A549 (cell line): Measurements from ENCODE around the gene PRICKLE1. TPM values are rescaled to one million over a fixed set of nuclear protein-coding genes. Genes with fewer than 3 reads are reported as not detected.

Experiments used
- ATAC-seq, 2 experiments: fragments of 200-7000 bp in 1 of 2; fragments of >200 bp in 1 of 2; cut with Nextera tagmentation in 1 of 2; cut with Tn5 transposase in 1 of 2; 3 replicates each; pipeline versions ENCODE4 v1.8.0 to v1.9.1; 2018 to 2020; ENCODE audit warnings: mild to moderate bottlenecking in 1 of 2, moderate library complexity in 1 of 2
- CTCF ChIA-PET: fragments of 300-600 bp; sonication (Branson Sonifier 250); formaldehyde crosslinking; extraction: SDS; loops from one replicate; lab custom pipeline; 2021; ENCODE audit warnings: antibody characterized with exemption, inconsistent platforms; lab: Yijun Ruan, JAX
- POLR2A ChIA-PET: fragments of 350-600 bp; formaldehyde crosslinking; extraction: SDS; loops from one replicate; lab custom pipeline; 2021; ENCODE audit warnings: antibody characterized with exemption, inconsistent platforms; lab: Yijun Ruan, JAX
- DNase-seq, 2 experiments: peaks; one replicate each; pipeline versions ENCODE4 v3.0.0 to v3.0.0-alpha.2; 2011 to 2016; ENCODE audit warnings: low read depth in 1 of 2, low spot score in 1 of 2
- FAIRE-seq: peaks from 2 replicates; lab custom pipeline; 2011; peaks lifted over from hg19 to GRCh38; lab: Jason Lieb, UNC
- H3K27ac ChIP-seq, 2 experiments: fragments of >200 bp; sonication (Bioruptor Twin); formaldehyde crosslinking; 3 replicates each; pipeline ENCODE4 v1.5.1; 2016 to 2017
- H3K4me1 ChIP-seq: fragments of >200 bp; sonication (Bioruptor Twin); formaldehyde crosslinking; 3 replicates; pipeline ENCODE4 v1.6.1; 2016
- H3K4me2 ChIP-seq: fragments of >200 bp; sonication (Bioruptor Twin); formaldehyde crosslinking; 3 replicates; pipeline ENCODE4 v1.6.1; 2016
- H3K4me3 ChIP-seq: fragments of >200 bp; sonication (Bioruptor Twin); formaldehyde crosslinking; 3 replicates; pipeline ENCODE4 v1.5.1; 2016
- H3K9me3 ChIP-seq: fragments of >200 bp; sonication (Bioruptor Twin); formaldehyde crosslinking; 3 replicates; pipeline ENCODE4 v1.6.1; 2016
- CBX2 ChIP-seq: fragments of 200-600 bp; sonication (generic); IDR thresholded peaks from 2 replicates; pipeline ENCODE4 v1.6.1; 2016; ENCODE audit warnings: low read depth, mild to moderate bottlenecking, borderline replicate concordance
- ESRRA ChIP-seq: fragments of 150-350 bp; IDR thresholded peaks from 2 replicates; pipeline ENCODE4 v1.6.1; 2014; ENCODE audit warnings: mild to moderate bottlenecking, low read length, borderline replicate concordance
- FOXS1 ChIP-seq: fragments of 250-450 bp; sonication (Bioruptor Pico); IDR thresholded peaks from 2 replicates; pipeline ENCODE4 v1.5.0; 2020; ENCODE audit warnings: mild to moderate bottlenecking, moderate library complexity
- GATA3 ChIP-seq: IDR thresholded peaks from 2 replicates; pipeline ENCODE4 v1.6.1; 2012; ENCODE audit warnings: borderline replicate concordance
- HOXA7 ChIP-seq: fragments of 250-450 bp; sonication (Bioruptor Pico); IDR thresholded peaks from 2 replicates; pipeline ENCODE4 v1.5.0; 2020; ENCODE audit warnings: mild to moderate bottlenecking, moderate library complexity
- HOXB13 ChIP-seq: fragments of 250-450 bp; sonication (Bioruptor Pico); IDR thresholded peaks from 2 replicates; pipeline ENCODE4 v1.5.0; 2020; ENCODE audit warnings: low read depth, mild to moderate bottlenecking, moderate library complexity
- HOXB5 ChIP-seq: fragments of 250-450 bp; sonication (Bioruptor Pico); IDR thresholded peaks from 2 replicates; pipeline ENCODE4 v1.5.0; 2020; ENCODE audit warnings: mild to moderate bottlenecking, moderate library complexity
- JUNB ChIP-seq: fragments of >200 bp; sonication (Bioruptor Twin); formaldehyde crosslinking; IDR thresholded peaks from 2 replicates; pipeline ENCODE4 v1.6.1; 2016
- KDM5A ChIP-seq: fragments of 200-600 bp; sonication (generic); IDR thresholded peaks from 2 replicates; pipeline ENCODE4 v1.6.1; 2016; ENCODE audit warnings: antibody characterized with exemption, mild to moderate bottlenecking
- MAZ ChIP-seq: fragments of 150-350 bp; IDR thresholded peaks from 2 replicates; pipeline ENCODE4 v1.6.1; 2014; ENCODE audit warnings: antibody characterized with exemption, low read depth, low read length, borderline replicate concordance
- NFE2L2 ChIP-seq: fragments of 150-350 bp; conservative IDR thresholded peaks from 2 replicates; pipeline ENCODE4 v1.6.1; 2014; ENCODE audit warnings: low read length
- PHF8 ChIP-seq: fragments of 200-600 bp; sonication (generic); IDR thresholded peaks from 2 replicates; pipeline ENCODE4 v1.6.1; 2016; ENCODE audit warnings: low read depth, mild to moderate bottlenecking, antibody characterized with exemption, moderate library complexity, borderline replicate concordance
- POLR2A ChIP-seq: IDR thresholded peaks from 2 replicates; pipeline ENCODE4 v1.6.1; 2012; ENCODE audit warnings: mild to moderate bottlenecking, low read length
- ZFP36 ChIP-seq: fragments of 450-650 bp; IDR thresholded peaks from 2 replicates; pipeline ENCODE4 v1.6.1; 2014; ENCODE audit warnings: borderline replicate concordance; ENCODE audit not compliant: partially characterized antibody
- ZSCAN20 ChIP-seq: fragments of 250-450 bp; sonication (Bioruptor Pico); IDR thresholded peaks from 2 replicates; pipeline ENCODE4 v1.8.0; 2022; ENCODE audit warnings: mild to moderate bottlenecking, moderate library complexity
- WGBS: methylation state at CpG from one replicate; pipeline ENCODE4 v1.1.6; 2017; ENCODE audit errors: missing lambda C conversion rate; 5-methylcytosine and 5-hydroxymethylcytosine counted together
- polyA plus RNA-seq, 4 experiments: library from polyadenylated mRNA; depleted of rRNA in 3 of 4; stranded (reverse); fragments of >200 nt; fragmentation: RNase III in 1 of 4; extraction: RNeasy Plus Mini Kit Qiagen cat#74134 plus additional on column Dnase treatment in 1 of 4; gene quantifications; 2 replicates in 3 of 4; 3 replicates in 1 of 4; pipeline ENCODE4 v1.2.3, GENCODE V29; 2011 to 2017
- TF ChIP-seq, protein P1 (sequence below): IDR thresholded peaks from 2 replicates; pipeline ENCODE4 v1.6.1; 2012
- TF ChIP-seq, protein P2 (sequence below): fragments of 450-650 bp; IDR thresholded peaks from 2 replicates; pipeline ENCODE4 v1.6.1; 2014; ENCODE audit warnings: antibody characterized with exemption
- TF ChIP-seq, protein P3 (sequence below): fragments of >200 bp; sonication (Bioruptor Twin); formaldehyde crosslinking; IDR thresholded peaks from 3 replicates; pipeline ENCODE4 v1.5.1; 2016
- TF ChIP-seq, protein P4 (sequence below): fragments of >200 bp; sonication (Bioruptor Twin); formaldehyde crosslinking; IDR thresholded peaks from 3 replicates; pipeline ENCODE4 v1.6.1; 2016
- TF ChIP-seq, protein P5 (sequence below): IDR thresholded peaks from 2 replicates; pipeline ENCODE4 v1.6.1; 2012; ENCODE audit warnings: low read depth, borderline replicate concordance

Gene PRICKLE1
- polyA plus RNA-seq, 2 of the 4 experiments (the other 2 are of a cell fraction): 1.5 to 1.8 TPM

DNA sequence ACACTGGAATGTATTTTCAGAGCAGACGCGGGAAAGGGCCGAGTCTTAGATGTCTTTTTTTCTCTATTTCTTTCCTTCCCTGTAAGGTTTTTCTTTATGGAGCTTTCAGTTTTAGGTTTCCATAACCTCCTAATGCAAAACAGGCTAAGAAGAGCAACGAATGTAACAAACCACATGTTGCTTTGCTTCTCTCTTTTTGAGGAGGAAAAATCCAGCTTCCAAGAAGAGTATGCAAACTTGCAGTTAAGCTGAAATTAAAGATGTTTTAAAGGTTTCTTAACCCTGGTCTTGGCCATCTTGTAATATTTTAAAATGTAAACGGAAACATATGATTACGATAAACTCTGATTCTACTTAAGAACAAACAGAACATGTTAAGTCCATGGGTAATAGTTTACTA lies 86.9 kb downstream of the PRICKLE1 start:
- FAIRE-seq: no peak
- WGBS: 58% methylated on average over 6 of the region's 6 CpGs
- no peak overlapping the region for H3K4me2 ChIP-seq
- ATAC-seq: no peak
- ChIA-PET CTCF (no interaction called here), POLR2A (no interaction called here)
- H3K27ac ChIP-seq: no peak overlapping the region
- no peaks in the 10 kb centered on the region for H3K9me3 ChIP-seq
- no peak for DNase-seq
- H3K4me1 ChIP-seq: no peaks in the 10 kb centered on the region
- TF ChIP-seq PHF8: no peak
- TF ChIP-seq ZFP36: no peak
- no peak for TF ChIP-seq GATA3
- no peak for TF ChIP-seq CBX2
- TF ChIP-seq, protein P1, sequence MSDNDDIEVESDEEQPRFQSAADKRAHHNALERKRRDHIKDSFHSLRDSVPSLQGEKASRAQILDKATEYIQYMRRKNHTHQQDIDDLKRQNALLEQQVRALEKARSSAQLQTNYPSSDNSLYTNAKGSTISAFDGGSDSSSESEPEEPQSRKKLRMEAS: no peak
- no peak for TF ChIP-seq JUNB
- TF ChIP-seq HOXA7 (CRISPR knock-in tag): no peak
- TF ChIP-seq, protein P2, sequence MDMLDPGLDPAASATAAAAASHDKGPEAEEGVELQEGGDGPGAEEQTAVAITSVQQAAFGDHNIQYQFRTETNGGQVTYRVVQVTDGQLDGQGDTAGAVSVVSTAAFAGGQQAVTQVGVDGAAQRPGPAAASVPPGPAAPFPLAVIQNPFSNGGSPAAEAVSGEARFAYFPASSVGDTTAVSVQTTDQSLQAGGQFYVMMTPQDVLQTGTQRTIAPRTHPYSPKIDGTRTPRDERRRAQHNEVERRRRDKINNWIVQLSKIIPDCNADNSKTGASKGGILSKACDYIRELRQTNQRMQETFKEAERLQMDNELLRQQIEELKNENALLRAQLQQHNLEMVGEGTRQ: no peak
- TF ChIP-seq ESRRA: no peak
- TF ChIP-seq HOXB5 (CRISPR knock-in tag): no peak
- TF ChIP-seq, protein P3, sequence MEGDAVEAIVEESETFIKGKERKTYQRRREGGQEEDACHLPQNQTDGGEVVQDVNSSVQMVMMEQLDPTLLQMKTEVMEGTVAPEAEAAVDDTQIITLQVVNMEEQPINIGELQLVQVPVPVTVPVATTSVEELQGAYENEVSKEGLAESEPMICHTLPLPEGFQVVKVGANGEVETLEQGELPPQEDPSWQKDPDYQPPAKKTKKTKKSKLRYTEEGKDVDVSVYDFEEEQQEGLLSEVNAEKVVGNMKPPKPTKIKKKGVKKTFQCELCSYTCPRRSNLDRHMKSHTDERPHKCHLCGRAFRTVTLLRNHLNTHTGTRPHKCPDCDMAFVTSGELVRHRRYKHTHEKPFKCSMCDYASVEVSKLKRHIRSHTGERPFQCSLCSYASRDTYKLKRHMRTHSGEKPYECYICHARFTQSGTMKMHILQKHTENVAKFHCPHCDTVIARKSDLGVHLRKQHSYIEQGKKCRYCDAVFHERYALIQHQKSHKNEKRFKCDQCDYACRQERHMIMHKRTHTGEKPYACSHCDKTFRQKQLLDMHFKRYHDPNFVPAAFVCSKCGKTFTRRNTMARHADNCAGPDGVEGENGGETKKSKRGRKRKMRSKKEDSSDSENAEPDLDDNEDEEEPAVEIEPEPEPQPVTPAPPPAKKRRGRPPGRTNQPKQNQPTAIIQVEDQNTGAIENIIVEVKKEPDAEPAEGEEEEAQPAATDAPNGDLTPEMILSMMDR: no peak
- no peak for TF ChIP-seq NFE2L2
- no peak for TF ChIP-seq KDM5A
- TF ChIP-seq, all 56 proteins: peak for 0
- no peak overlapping the region for H3K4me3 ChIP-seq

DNA sequence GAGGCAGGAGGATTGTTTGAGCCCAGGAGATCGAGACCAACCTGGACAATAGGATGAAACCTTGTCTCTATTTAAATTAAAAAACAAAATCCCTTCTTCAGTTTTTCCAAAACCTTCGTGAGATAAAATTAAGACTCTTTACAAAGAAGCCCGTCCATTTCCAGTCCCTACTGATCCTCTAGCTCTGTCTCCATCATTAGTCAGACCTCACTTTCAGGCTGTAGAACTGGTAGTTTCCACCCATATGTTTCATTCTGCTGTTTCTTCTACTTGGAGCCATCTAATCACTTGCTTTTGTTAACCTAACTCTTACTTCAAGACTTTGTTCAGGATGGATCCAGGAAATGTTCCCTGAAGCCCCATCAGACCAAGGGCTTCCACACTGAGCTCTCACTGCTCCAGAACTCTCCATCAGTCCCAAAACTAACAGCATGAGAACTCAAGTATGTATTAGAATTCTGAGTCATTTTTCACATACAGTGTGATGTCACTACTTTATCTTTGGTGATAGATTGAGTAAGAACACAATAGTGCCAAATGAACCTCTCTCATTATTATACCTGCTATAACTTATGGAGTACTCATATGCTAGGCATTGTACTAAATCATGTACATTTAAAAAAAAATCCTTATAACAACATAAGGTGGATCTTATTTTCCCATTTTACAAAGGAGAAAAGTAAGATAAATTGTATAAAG lies 90.8 kb downstream of the PRICKLE1 start:
- Histone ChIP-seq H3K4me2 (no peak overlapping the region), H3K4me1 (no peaks in the 10 kb centered on the region), H3K27ac (no peak overlapping the region), H3K9me3 (no peaks in the 10 kb centered on the region), H3K4me3 (no peak overlapping the region)
- ChIA-PET CTCF (interaction anchor here (0.6 to 1.0 kb wide), 2 partner anchors 16 to 812 kb away, joined by 3 to 4 read pairs; no protein-coding TSS in a partner anchor), POLR2A (no interaction called here)
- DNase-seq: no peak
- no peak for TF ChIP-seq FOXS1
- no peak for TF ChIP-seq MAZ
- TF ChIP-seq, protein P4, sequence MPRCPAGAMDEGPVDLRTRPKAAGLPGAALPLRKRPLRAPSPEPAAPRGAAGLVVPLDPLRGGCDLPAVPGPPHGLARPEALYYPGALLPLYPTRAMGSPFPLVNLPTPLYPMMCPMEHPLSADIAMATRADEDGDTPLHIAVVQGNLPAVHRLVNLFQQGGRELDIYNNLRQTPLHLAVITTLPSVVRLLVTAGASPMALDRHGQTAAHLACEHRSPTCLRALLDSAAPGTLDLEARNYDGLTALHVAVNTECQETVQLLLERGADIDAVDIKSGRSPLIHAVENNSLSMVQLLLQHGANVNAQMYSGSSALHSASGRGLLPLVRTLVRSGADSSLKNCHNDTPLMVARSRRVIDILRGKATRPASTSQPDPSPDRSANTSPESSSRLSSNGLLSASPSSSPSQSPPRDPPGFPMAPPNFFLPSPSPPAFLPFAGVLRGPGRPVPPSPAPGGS: no peak
- TF ChIP-seq, protein P5, sequence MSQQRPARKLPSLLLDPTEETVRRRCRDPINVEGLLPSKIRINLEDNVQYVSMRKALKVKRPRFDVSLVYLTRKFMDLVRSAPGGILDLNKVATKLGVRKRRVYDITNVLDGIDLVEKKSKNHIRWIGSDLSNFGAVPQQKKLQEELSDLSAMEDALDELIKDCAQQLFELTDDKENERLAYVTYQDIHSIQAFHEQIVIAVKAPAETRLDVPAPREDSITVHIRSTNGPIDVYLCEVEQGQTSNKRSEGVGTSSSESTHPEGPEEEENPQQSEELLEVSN: no peak
- no peak for TF ChIP-seq POLR2A
- no peak for TF ChIP-seq ZSCAN20 (CRISPR knock-in tag)
- TF ChIP-seq HOXB13 (CRISPR knock-in tag): no peak
- ATAC-seq: no peak
- WGBS: 53% methylated on average over 3 of the region's 3 CpGs
- no peak for FAIRE-seq
